GM13976 (cell line): Measurements from ENCODE around the gene SLK.

ENCODE experiments used
- DNase-seq: peaks from one replicate; pipeline ENCODE4 v3.0.0; 2012; ENCODE audit warnings: low spot score
- CTCF ChIP-seq: IDR thresholded peaks from 2 replicates; pipeline ENCODE4 v1.5.1; 2012; ENCODE audit warnings: borderline replicate concordance, mild to moderate bottlenecking; ENCODE audit not compliant: insufficient read depth; ENCODE audit errors: extremely low read depth, missing control alignments, control extremely low read depth
- in situ Hi-C: fragments of 300-500 bp; cut with MboI; formaldehyde crosslinking; loops from one replicate; pipeline ENCODE4 v1.12.0; 2022; ENCODE audit warnings: low sequenced_read_pairs, mixed read lengths, inconsistent platforms; ENCODE audit not compliant: unreplicated experiment

The SLK gene

GRCh38 chr10:103990531-103990930, 23.6 kb downstream of the SLK start:
- DNase-seq = no peak
- TF ChIP-seq CTCF = no peak
- in situ Hi-C loops = no loop called here

GRCh38 chr10:103991393-103992128, 24.6 kb downstream of the SLK start:
- no peak for TF ChIP-seq CTCF
- DNase-seq = no peak
- in situ Hi-C loops = no loop called here

- TF ChIP-seq CTCF = no peak
- no peak for DNase-seq
- in situ Hi-C loops = no loop called here
Measured at GRCh38 chr10:103995134-103995533, 28.2 kb downstream of the SLK start.

GRCh38 chr10:103998805-103999204, 31.9 kb downstream of the SLK start:
- in situ Hi-C loops = no loop called here
- no peak for DNase-seq
- no peak for TF ChIP-seq CTCF

GRCh38 chr10:104002911-104003310, 36.0 kb downstream of the SLK start:
- no peak for DNase-seq
- in situ Hi-C loops = no loop called here
- TF ChIP-seq CTCF = no peak

- TF ChIP-seq CTCF = no peak
- in situ Hi-C loops = no loop called here
- no peak for DNase-seq
Measured at GRCh38 chr10:104005172-104005863, 38.4 kb downstream of the SLK start.
